K562 (cell line): Measurements from ENCODE around the gene EDARADD. TPM values are rescaled to one million over a fixed set of nuclear protein-coding genes. Genes with fewer than 3 reads are reported as not detected.
A peak's percentile ranks its signal among the peaks of the same experiment; 100 is the strongest.

Experiments
- BMI1 ChIP-seq: fragments of 150-350 bp; IDR thresholded peaks from 2 replicates; pipeline ENCODE4 v1.6.1; 2014; ENCODE audit warnings: low read length
- CREB1 ChIP-seq, 2 experiments: sonication (generic) in 1 of 2; formaldehyde crosslinking in 1 of 2; IDR thresholded peaks; 2 replicates each; pipeline versions ENCODE4 v1.6.1 to v1.8.0; 2012 to 2022; ENCODE audit warnings: inconsistent platforms in 1 of 2, mild to moderate bottlenecking in 1 of 2, missing genetic modification reagents in 1 of 2, moderate library complexity in 1 of 2
- HNRNPH1 ChIP-seq: fragments of 200-400 bp; formaldehyde crosslinking; optimal IDR thresholded peaks from 2 replicates; pipeline ENCODE3; 2017; ENCODE audit warnings: low read depth, mild to moderate bottlenecking, low read length, moderate library complexity
- MYBL2 ChIP-seq, 2 experiments: fragments of 450-650 bp in 1 of 2; sonication (generic) in 1 of 2; formaldehyde crosslinking in 1 of 2; IDR thresholded peaks; 2 replicates each; pipeline versions ENCODE4 v1.6.1 to v1.8.1; 2017 to 2022; ENCODE audit warnings: borderline replicate concordance in 1 of 2, inconsistent platforms in 1 of 2, low read depth in 1 of 2, mild to moderate bottlenecking in 1 of 2, missing genetic modification reagents in 1 of 2, moderate library complexity in 1 of 2
- NFIX ChIP-seq: fragments of 250-450 bp; sonication (Bioruptor Pico); IDR thresholded peaks from 2 replicates; pipeline ENCODE4 v1.4.0; 2020; ENCODE audit warnings: low read depth, mild to moderate bottlenecking, moderate library complexity
- NFRKB ChIP-seq: fragments of 450-650 bp; IDR thresholded peaks from 2 replicates; pipeline ENCODE4 v1.6.1; 2016; ENCODE audit warnings: low read depth
- TAF1 ChIP-seq: IDR thresholded peaks from 2 replicates; pipeline ENCODE4 v1.6.1; 2011; ENCODE audit warnings: mild to moderate bottlenecking, low read length, moderate library complexity; ENCODE audit not compliant: insufficient read depth, control insufficient read depth, severe bottlenecking; ENCODE audit errors: extremely low read depth
- ZBTB8A ChIP-seq: fragments of 450-650 bp; IDR thresholded peaks from 2 replicates; pipeline ENCODE4 v1.6.1; 2018; ENCODE audit warnings: mild to moderate bottlenecking, moderate library complexity; ENCODE audit not compliant: partially characterized antibody
- ZNF24 ChIP-seq: fragments of 450-650 bp; IDR thresholded peaks from 2 replicates; pipeline ENCODE4 v1.6.1; 2016
- ZNF253 ChIP-seq: fragments of 250-450 bp; sonication (Bioruptor Pico); conservative IDR thresholded peaks from 2 replicates; pipeline ENCODE4 v1.6.1; 2021; ENCODE audit warnings: mild to moderate bottlenecking
- ZNF561 ChIP-seq: fragments of 450-650 bp; formaldehyde crosslinking; conservative IDR thresholded peaks from 2 replicates; pipeline ENCODE4 v1.4.0; 2020; ENCODE audit warnings: mild to moderate bottlenecking, moderate library complexity
- polyA plus RNA-seq, 8 experiments: library from polyadenylated mRNA; depleted of rRNA in 4 of 8; stranded (reverse) in 5 of 8; unstranded in 3 of 8; fragments of >200 nt; fragmentation: Nextera tagmentation in 2 of 8; fragmentation: Illumina TruSeq in 1 of 8; extraction: Ambion mirVana in 2 of 8; extraction: Trizol in 1 of 8; gene quantifications; 2 replicates each; pipeline versions ENCODE4 v1.2.1 to v1.2.3, GENCODE V29; 2011 to 2014; ENCODE audit warnings: inconsistent platforms in 1 of 8, missing spikeins in 1 of 8
- total RNA-seq, 7 experiments: library from RNA; depleted of rRNA in 6 of 7; stranded (reverse); fragments of >200 nt in 6 of 7; fragmentation: Illumina TruSeq in 2 of 7; extraction: Trizol in 2 of 7; gene quantifications; 2 replicates each; pipeline versions ENCODE4 v1.2.1 to v1.2.3, GENCODE V29; 2011 to 2021; ENCODE audit warnings: low replicate concordance in 1 of 7
- TF ChIP-seq, protein P1 (sequence below): fragments of 450-650 bp; formaldehyde crosslinking; IDR thresholded peaks from 2 replicates; pipeline ENCODE4 v1.4.0; 2020; ENCODE audit warnings: mild to moderate bottlenecking, mixed read lengths
- TF ChIP-seq, protein P2 (sequence below): sonication (generic); formaldehyde crosslinking; IDR thresholded peaks from 2 replicates; pipeline ENCODE4 v1.9.0; 2022; ENCODE audit warnings: mild to moderate bottlenecking, missing genetic modification reagents
- TF ChIP-seq, protein P3 (sequence below): IDR thresholded peaks from 2 replicates; pipeline ENCODE4 v1.6.1; 2012; ENCODE audit warnings: low read depth, low read length, improper control_type of control experiment, borderline replicate concordance
- TF ChIP-seq, protein P4 (sequence below), 3 experiments: fragments of 200-800 bp in 1 of 3; fragments of 250-450 bp in 1 of 3; fragments of 450-650 bp in 1 of 3; sonication (Bioruptor Pico) in 1 of 3; sonication (Bioruptor generic) in 1 of 3; formaldehyde crosslinking in 1 of 3; IDR thresholded peaks; 2 replicates each; pipeline versions ENCODE4 v1.6.1 to v1.8.0; 2016 to 2022; ENCODE audit warnings: mild to moderate bottlenecking in 2 of 3, missing genetic modification characterization in 2 of 3, missing compliant biosample characterization in 1 of 3, moderate library complexity in 1 of 3
- TF ChIP-seq, protein P5 (sequence below): fragments of 200-800 bp; sonication (Bioruptor generic); IDR thresholded peaks from 2 replicates; pipeline ENCODE4 v1.6.1; 2017; ENCODE audit warnings: missing genetic modification characterization, missing compliant biosample characterization

EDARADD gene
- total and polyA plus RNA-seq, 9 of the 15 experiments (the other 6 are each of a cell fraction or from before 2014, with no cell fraction given) = 0.46 to 32.4 (median 20.6) TPM

DNA sequence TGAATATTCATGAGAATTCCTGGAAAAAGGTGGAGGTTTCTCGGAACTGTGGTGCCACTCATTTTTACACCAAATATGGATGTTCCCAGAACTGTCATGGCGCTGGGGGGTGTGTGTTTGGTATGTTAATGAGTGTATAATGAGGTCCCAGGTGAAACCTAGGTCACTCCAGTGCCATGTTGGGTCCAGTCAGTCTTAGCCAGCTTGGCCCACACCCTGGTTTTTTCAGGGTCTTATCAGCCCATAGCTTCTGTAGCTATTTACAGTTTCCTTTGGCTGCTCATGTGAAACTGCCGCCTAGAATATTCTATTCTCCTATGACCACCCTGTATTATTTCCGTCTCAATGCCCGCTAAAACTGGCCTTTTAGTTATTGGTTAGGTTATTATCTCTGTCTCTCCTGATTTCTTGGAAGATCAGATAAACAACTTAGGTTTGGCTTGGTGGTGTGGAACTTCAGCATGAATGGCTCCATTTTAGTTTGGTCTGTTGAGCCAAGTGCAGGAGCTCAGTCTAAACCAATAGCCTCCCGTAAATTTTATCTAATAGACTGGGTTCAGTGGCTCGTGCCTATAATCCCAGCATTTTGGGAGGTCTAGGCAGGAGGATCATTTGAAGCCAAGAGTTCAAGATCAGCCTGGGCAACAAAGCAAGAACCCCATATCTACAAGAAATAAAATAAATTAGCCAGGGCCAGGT is 42.1 kb upstream of the EDARADD start (continued):
- TF ChIP-seq, protein P1, sequence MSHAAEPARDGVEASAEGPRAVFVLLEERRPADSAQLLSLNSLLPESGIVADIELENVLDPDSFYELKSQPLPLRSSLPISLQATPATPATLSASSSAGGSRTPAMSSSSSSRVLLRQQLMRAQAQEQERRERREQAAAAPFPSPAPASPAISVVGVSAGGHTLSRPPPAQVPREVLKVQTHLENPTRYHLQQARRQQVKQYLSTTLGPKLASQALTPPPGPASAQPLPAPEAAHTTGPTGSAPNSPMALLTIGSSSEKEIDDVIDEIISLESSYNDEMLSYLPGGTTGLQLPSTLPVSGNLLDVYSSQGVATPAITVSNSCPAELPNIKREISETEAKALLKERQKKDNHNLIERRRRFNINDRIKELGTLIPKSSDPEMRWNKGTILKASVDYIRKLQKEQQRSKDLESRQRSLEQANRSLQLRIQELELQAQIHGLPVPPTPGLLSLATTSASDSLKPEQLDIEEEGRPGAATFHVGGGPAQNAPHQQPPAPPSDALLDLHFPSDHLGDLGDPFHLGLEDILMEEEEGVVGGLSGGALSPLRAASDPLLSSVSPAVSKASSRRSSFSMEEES (CRISPR knock-in tag) = no peak; the same call in 1 of the 2 replicates
- TF ChIP-seq NFRKB (peak; percentile 73), BMI1 (no peak), CREB1 (IDR thresholded peaks at IDR 0.05) (no peak), CREB1 (CRISPR knock-in tag; IDR thresholded peaks at IDR 0.05) (no peak), HNRNPH1 (no peak), ZNF24 (no peak), ZBTB8A (no peak), ZNF561 (CRISPR knock-in tag) (no peak), MYBL2 (IDR thresholded peaks at IDR 0.05; ENCODE audit: low read depth) (no peak), MYBL2 (CRISPR knock-in tag; IDR thresholded peaks at IDR 0.05; ENCODE audit: borderline replicate concordance) (no peak), ZNF253 (CRISPR knock-in tag) (no peak), NFIX (CRISPR knock-in tag) (no peak), TAF1 (peak; percentile 22)
- TF ChIP-seq, protein P2, sequence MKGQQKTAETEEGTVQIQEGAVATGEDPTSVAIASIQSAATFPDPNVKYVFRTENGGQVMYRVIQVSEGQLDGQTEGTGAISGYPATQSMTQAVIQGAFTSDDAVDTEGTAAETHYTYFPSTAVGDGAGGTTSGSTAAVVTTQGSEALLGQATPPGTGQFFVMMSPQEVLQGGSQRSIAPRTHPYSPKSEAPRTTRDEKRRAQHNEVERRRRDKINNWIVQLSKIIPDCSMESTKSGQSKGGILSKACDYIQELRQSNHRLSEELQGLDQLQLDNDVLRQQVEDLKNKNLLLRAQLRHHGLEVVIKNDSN (CRISPR knock-in tag) = no peak
- TF ChIP-seq, protein P3, sequence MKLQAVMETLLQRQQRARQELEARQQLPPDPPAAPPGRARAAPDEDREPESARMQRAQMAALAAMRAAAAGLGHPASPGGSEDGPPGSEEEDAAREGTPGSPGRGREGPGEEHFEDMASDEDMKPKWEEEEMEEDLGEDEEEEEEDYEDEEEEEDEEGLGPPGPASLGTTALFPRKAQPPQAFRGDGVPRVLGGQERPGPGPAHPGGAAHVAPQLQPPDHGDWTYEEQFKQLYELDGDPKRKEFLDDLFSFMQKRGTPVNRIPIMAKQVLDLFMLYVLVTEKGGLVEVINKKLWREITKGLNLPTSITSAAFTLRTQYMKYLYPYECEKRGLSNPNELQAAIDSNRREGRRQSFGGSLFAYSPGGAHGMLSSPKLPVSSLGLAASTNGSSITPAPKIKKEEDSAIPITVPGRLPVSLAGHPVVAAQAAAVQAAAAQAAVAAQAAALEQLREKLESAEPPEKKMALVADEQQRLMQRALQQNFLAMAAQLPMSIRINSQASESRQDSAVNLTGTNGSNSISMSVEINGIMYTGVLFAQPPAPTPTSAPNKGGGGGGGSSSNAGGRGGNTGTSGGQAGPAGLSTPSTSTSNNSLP = no peak
- TF ChIP-seq, protein P4, sequence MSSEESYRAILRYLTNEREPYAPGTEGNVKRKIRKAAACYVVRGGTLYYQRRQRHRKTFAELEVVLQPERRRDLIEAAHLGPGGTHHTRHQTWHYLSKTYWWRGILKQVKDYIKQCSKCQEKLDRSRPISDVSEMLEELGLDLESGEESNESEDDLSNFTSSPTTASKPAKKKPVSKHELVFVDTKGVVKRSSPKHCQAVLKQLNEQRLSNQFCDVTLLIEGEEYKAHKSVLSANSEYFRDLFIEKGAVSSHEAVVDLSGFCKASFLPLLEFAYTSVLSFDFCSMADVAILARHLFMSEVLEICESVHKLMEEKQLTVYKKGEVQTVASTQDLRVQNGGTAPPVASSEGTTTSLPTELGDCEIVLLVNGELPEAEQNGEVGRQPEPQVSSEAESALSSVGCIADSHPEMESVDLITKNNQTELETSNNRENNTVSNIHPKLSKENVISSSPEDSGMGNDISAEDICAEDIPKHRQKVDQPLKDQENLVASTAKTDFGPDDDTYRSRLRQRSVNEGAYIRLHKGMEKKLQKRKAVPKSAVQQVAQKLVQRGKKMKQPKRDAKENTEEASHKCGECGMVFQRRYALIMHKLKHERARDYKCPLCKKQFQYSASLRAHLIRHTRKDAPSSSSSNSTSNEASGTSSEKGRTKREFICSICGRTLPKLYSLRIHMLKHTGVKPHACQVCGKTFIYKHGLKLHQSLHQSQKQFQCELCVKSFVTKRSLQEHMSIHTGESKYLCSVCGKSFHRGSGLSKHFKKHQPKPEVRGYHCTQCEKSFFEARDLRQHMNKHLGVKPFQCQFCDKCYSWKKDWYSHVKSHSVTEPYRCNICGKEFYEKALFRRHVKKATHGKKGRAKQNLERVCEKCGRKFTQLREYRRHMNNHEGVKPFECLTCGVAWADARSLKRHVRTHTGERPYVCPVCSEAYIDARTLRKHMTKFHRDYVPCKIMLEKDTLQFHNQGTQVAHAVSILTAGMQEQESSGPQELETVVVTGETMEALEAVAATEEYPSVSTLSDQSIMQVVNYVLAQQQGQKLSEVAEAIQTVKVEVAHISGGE (CRISPR knock-in tag; IDR thresholded peaks at IDR 0.05) = peak in 1 of 3 experiments; percentile 81; a peak in 1 of 6 replicates
- TF ChIP-seq, protein P5, sequence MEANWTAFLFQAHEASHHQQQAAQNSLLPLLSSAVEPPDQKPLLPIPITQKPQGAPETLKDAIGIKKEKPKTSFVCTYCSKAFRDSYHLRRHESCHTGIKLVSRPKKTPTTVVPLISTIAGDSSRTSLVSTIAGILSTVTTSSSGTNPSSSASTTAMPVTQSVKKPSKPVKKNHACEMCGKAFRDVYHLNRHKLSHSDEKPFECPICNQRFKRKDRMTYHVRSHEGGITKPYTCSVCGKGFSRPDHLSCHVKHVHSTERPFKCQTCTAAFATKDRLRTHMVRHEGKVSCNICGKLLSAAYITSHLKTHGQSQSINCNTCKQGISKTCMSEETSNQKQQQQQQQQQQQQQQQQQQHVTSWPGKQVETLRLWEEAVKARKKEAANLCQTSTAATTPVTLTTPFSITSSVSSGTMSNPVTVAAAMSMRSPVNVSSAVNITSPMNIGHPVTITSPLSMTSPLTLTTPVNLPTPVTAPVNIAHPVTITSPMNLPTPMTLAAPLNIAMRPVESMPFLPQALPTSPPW (CRISPR knock-in tag) = no peak
